K562 (cell line): ENCODE measurements around the gene TTLL3. TPM values are rescaled to one million over a fixed set of nuclear protein-coding genes. Genes with fewer than 3 reads are reported as not detected.

Source experiments
- ATAC-seq: fragments of 200-7000 bp; cut with Tn5 transposase; 3 replicates; pipeline ENCODE4 v1.9.1; 2020; ENCODE audit warnings: moderate library complexity
- BruUV-seq: library from RNA; stranded (reverse); fragments of 400-500 nt; replicated peaks from 2 replicates; lab custom pipeline; 2021; lab: Mats Ljungman, UMichigan
- CTCF ChIA-PET: fragments of 300-600 bp; formaldehyde crosslinking; extraction: SDS; loops from one replicate; lab custom pipeline; 2021; ENCODE audit warnings: low intra/inter-chr PET ratio; lab: Yijun Ruan, JAX
- POLR2A ChIA-PET: fragments of 300-600, 350-650 bp; sonication (Branson Sonifier 250); formaldehyde crosslinking; extraction: SDS; loops from one replicate; lab custom pipeline; 2021; ENCODE audit warnings: antibody characterized with exemption, inconsistent platforms; lab: Yijun Ruan, JAX
- DNase-seq, 4 experiments: peaks; one replicate each; pipeline versions ENCODE4 v3.0.0 to v3.0.0-alpha.2; 2011 to 2018; ENCODE audit warnings: low spot score in 3 of 4, mixed read lengths in 3 of 4; ENCODE audit errors: extremely low read depth in 1 of 4
- FAIRE-seq: peaks from 2 replicates; lab custom pipeline; 2011; peaks lifted over from hg19 to GRCh38; lab: Jason Lieb, UNC
- H2AFZ ChIP-seq: 2 replicates; pipeline ENCODE4 v1.6.0; 2011; ENCODE audit warnings: low read depth, low read length, control low read depth, inconsistent platforms
- H3K27ac ChIP-seq: fragments of 200-600 bp; 3 replicates; pipeline ENCODE4 v1.8.0; 2011; ENCODE audit warnings: low read depth, mild to moderate bottlenecking, control low read depth, inconsistent platforms, low read length, moderate library complexity, mixed read lengths; ENCODE audit errors: extremely low read depth
- H3K27me3 ChIP-seq, 2 experiments: fragments of 300-600 bp in 1 of 2; 2 replicates in 1 of 2; 3 replicates in 1 of 2; pipeline versions ENCODE4 v1.6.0 to v1.8.0; 2011; ENCODE audit warnings: inconsistent platforms in 2 of 2, low read length in 2 of 2, mild to moderate bottlenecking in 1 of 2, mixed read lengths in 1 of 2, moderate library complexity in 1 of 2; ENCODE audit not compliant: control insufficient read depth in 2 of 2, insufficient read depth in 2 of 2
- H3K36me3 ChIP-seq: fragments of 300-600 bp; 3 replicates; pipeline ENCODE4 v1.8.0; 2011; ENCODE audit warnings: mild to moderate bottlenecking, low read length, inconsistent platforms; ENCODE audit not compliant: control insufficient read depth, insufficient read depth
- H3K4me1 ChIP-seq, 2 experiments: fragments of 200-600 bp in 1 of 2; replicated peaks in 1 of 2; 2 replicates in 1 of 2; 3 replicates in 1 of 2; pipeline versions ENCODE4 v1.5.1 to v1.8.0; 2011; ENCODE audit warnings: inconsistent platforms in 2 of 2, low read length in 2 of 2, mild to moderate bottlenecking in 1 of 2, mixed read lengths in 1 of 2, moderate library complexity in 1 of 2; ENCODE audit not compliant: control insufficient read depth in 2 of 2, insufficient read depth in 2 of 2
- H3K4me2 ChIP-seq: 2 replicates; pipeline ENCODE4 v1.6.1; 2011; ENCODE audit warnings: low read length, control low read depth, inconsistent platforms, mixed read lengths; ENCODE audit not compliant: insufficient read depth
- H3K4me3 ChIP-seq: fragments of 200-600 bp; sonication (generic), shearing (Covaris generic); 2 replicates; pipeline ENCODE4 v1.5.1; 2016; ENCODE audit warnings: control low read depth, inconsistent platforms
- H3K79me2 ChIP-seq: fragments of 200-600 bp; 3 replicates; pipeline ENCODE4 v1.8.0; 2011; ENCODE audit warnings: low read length, inconsistent platforms; ENCODE audit not compliant: control insufficient read depth, insufficient read depth
- H3K9ac ChIP-seq, 2 experiments: 2 replicates each; pipeline versions ENCODE4 v1.6.0 to v1.6.1; 2011; ENCODE audit warnings: low read depth in 2 of 2, low read length in 2 of 2, control low read depth in 1 of 2, inconsistent platforms in 1 of 2, mild to moderate bottlenecking in 1 of 2, mixed read lengths in 1 of 2; ENCODE audit not compliant: insufficient read depth in 1 of 2
- H3K9me1 ChIP-seq: one replicate; pipeline ENCODE4 v1.6.0; 2011; ENCODE audit warnings: inconsistent platforms, mild to moderate bottlenecking, low read length, moderate library complexity; ENCODE audit not compliant: control insufficient read depth, insufficient read depth
- H3K9me3 ChIP-seq: replicated peaks from 2 replicates; pipeline ENCODE4 v1.5.1; 2011; ENCODE audit warnings: low read depth, low read length, inconsistent platforms; ENCODE audit not compliant: control insufficient read depth, insufficient read depth
- H4K20me1 ChIP-seq: replicated peaks from 2 replicates; pipeline ENCODE4 v1.6.1; 2011; ENCODE audit warnings: low read length, inconsistent platforms, mixed read lengths; ENCODE audit not compliant: control insufficient read depth, insufficient read depth
- CTCF ChIP-seq, 3 experiments: IDR thresholded peaks in 2 of 3; conservative IDR thresholded peaks in 1 of 3; 2 replicates each; pipeline ENCODE4 v1.5.1; 2011 to 2012; ENCODE audit warnings: low read length in 3 of 3, mild to moderate bottlenecking in 3 of 3, control low read depth in 2 of 3, improper control_type of control experiment in 1 of 3, inconsistent platforms in 1 of 3, low read depth in 1 of 3, mixed read lengths in 1 of 3, moderate library complexity in 1 of 3; ENCODE audit not compliant: insufficient read depth in 2 of 3
- HDAC2 ChIP-seq: fragments of 450-650 bp; IDR thresholded peaks from 2 replicates; pipeline ENCODE4 v1.6.1; 2016; ENCODE audit warnings: mild to moderate bottlenecking
- HINFP ChIP-seq: fragments of 450-650 bp; conservative IDR thresholded peaks from 2 replicates; pipeline ENCODE4 v1.6.1; 2016; ENCODE audit warnings: missing genetic modification characterization, low read depth, mild to moderate bottlenecking, control low read depth, missing compliant biosample characterization
- POLR2G ChIP-seq: fragments of 200-400 bp; formaldehyde crosslinking; IDR thresholded peaks from 2 replicates; pipeline ENCODE4 v1.6.1; 2017; ENCODE audit warnings: low read depth, mild to moderate bottlenecking, antibody characterized with exemption, low read length, moderate library complexity
- SIX5 ChIP-seq, 2 experiments: IDR thresholded peaks; 2 replicates each; pipeline ENCODE4 v1.6.1; 2011; ENCODE audit warnings: low read length in 2 of 2, borderline replicate concordance in 1 of 2, low read depth in 1 of 2, mild to moderate bottlenecking in 1 of 2, moderate library complexity in 1 of 2; ENCODE audit not compliant: insufficient read depth in 1 of 2
- SMAD4 ChIP-seq: fragments of 250-450 bp; sonication (Bioruptor Pico); conservative IDR thresholded peaks from 2 replicates; pipeline ENCODE4 v1.8.0; 2021; ENCODE audit warnings: inconsistent platforms, mild to moderate bottlenecking, moderate library complexity
- ZBTB7A ChIP-seq: IDR thresholded peaks from 2 replicates; pipeline ENCODE4 v1.6.1; 2011; ENCODE audit warnings: low read depth, mild to moderate bottlenecking, low read length, moderate library complexity, borderline replicate concordance; ENCODE audit not compliant: control insufficient read depth
- ZC3H4 ChIP-seq: sonication (generic); formaldehyde crosslinking; IDR thresholded peaks from 2 replicates; pipeline ENCODE4 v1.9.0; 2021; ENCODE audit warnings: missing genetic modification reagents, borderline replicate concordance
- ZNF146 ChIP-seq: IDR thresholded peaks from one replicate; pipeline ENCODE4 v1.6.1; 2018; ENCODE audit warnings: missing compliant biosample characterization; ENCODE audit not compliant: unreplicated experiment
- ZNF592 ChIP-seq: fragments of 450-650 bp; IDR thresholded peaks from 2 replicates; pipeline ENCODE4 v1.6.1; 2017; ENCODE audit warnings: antibody characterized with exemption, mild to moderate bottlenecking
- WGBS: fragments of 100-300 bp; shearing (Covaris generic); methylation state at CpG from one replicate; pipeline ENCODE4 v1.1.6; 2016; ENCODE audit warnings: low coverage, mixed read lengths; ENCODE audit not compliant: insufficient coverage; ENCODE audit errors: missing lambda C conversion rate; 5-methylcytosine and 5-hydroxymethylcytosine counted together
- in situ Hi-C: fragments of 300-500 bp; cut with MboI; formaldehyde crosslinking; loops from 4 replicates; pipeline ENCODE4 v1.15.0; 2018; ENCODE audit warnings: inconsistent platforms, mixed read lengths
- intact Hi-C: fragments of 100-400 bp; cut with micrococcal nuclease; formaldehyde crosslinking; loops from 2 replicates; pipeline ENCODE4 v1.14.2; 2022
- polyA plus RNA-seq, 8 experiments: library from polyadenylated mRNA; depleted of rRNA in 4 of 8; stranded (reverse) in 5 of 8; unstranded in 3 of 8; fragments of >200 nt; fragmentation: Nextera tagmentation in 2 of 8; fragmentation: Illumina TruSeq in 1 of 8; extraction: Ambion mirVana in 2 of 8; extraction: Trizol in 1 of 8; gene quantifications; 2 replicates each; pipeline versions ENCODE4 v1.2.1 to v1.2.3, GENCODE V29; 2011 to 2014; ENCODE audit warnings: inconsistent platforms in 1 of 8, missing spikeins in 1 of 8
- total RNA-seq, 7 experiments: library from RNA; depleted of rRNA in 6 of 7; stranded (reverse); fragments of >200 nt in 6 of 7; fragmentation: Illumina TruSeq in 2 of 7; extraction: Trizol in 2 of 7; gene quantifications; 2 replicates each; pipeline versions ENCODE4 v1.2.1 to v1.2.3, GENCODE V29; 2011 to 2021; ENCODE audit warnings: low replicate concordance in 1 of 7

TTLL3 gene
- total and polyA plus RNA-seq, 9 of the 15 experiments (the other 6 are each of a cell fraction or from before 2014, with no cell fraction given), result 8.9 to 106 (median 33.2) TPM

- TF ChIP-seq ZNF592 (peak; percentile 62), SMAD4 (CRISPR knock-in tag) (0 out of 2 replicates have a peak, but pooled peaks have one; percentile 18)
Measured at GRCh38 chr3:9786825-9787669, 23.0 kb upstream of the TTLL3 start (continued).

GRCh38 chr3:9787714-9788113 is 22.3 kb upstream of the TTLL3 start:
- Histone ChIP-seq H2AFZ (no peak overlapping the region), H3K9me1 (no peaks in the 10 kb centered on the region), H3K27ac (peak overlapping the region; percentile 21; the same call in 2 of the 3 replicates), H3K36me3 (peaks cover 64% of the 10 kb centered on the region), H3K79me2 (peaks cover 22% of the 10 kb centered on the region), H3K27me3 (no peaks in the 10 kb centered on the region), H3K9ac (peak overlapping the region in 1 of 2 experiments; percentile 59; a peak in 1 of 4 replicates), H3K4me3 (no peak overlapping the region), H4K20me1 (no peaks in the 10 kb centered on the region), H3K4me2 (no peak overlapping the region), H3K9me3 (no peaks in the 10 kb centered on the region), H3K4me1 (peaks cover 41 to 42% of the 10 kb centered on the region in 2 experiments)
- ATAC-seq (no peak), DNase-seq (peak in 1 of 4 experiments; percentile 50), FAIRE-seq (no peak)
- in situ Hi-C loops (no loop called here), intact Hi-C loops (no loop called here)
- 62% methylated on average over 6 of the region's 6 CpGs for WGBS
- ChIA-PET CTCF (no interaction called here), POLR2A (no interaction called here)
- BruUV-seq, result no TSS peak
- 0 out of 2 replicates have a peak, but pooled peaks have one; percentile 12 for TF ChIP-seq POLR2G
- no peak for TF ChIP-seq SIX5 (IDR thresholded peaks at IDR 0.05; ENCODE audit: borderline replicate concordance in 1 of 2, insufficient read depth in 1 of 2, low read depth in 1 of 2, low read length in 2 of 2)
- TF ChIP-seq HINFP, result no peak
- TF ChIP-seq ZNF146 (CRISPR knock-in tag), result no peak
- no peak for TF ChIP-seq CTCF (IDR thresholded peaks at IDR 0.05 in 2 of 3, conservative IDR thresholded peaks at IDR 0.05 in 1 of 3; ENCODE audit: insufficient read depth in 2 of 3, low read depth in 1 of 3, low read length in 3 of 3)
- no peak for TF ChIP-seq ZC3H4 (CRISPR knock-in tag)
- no peak for TF ChIP-seq ZBTB7A
- TF ChIP-seq HDAC2, result no peak
